Forelimb muscle (tissue), 1 donor: ENCODE data around the gene FLG. TPM values are rescaled to one million over a fixed set of nuclear protein-coding genes. Genes with fewer than 3 reads are reported as not detected.
"Not testable (repeated sequence)": the region's sequence is repeated elsewhere in the genome, so short reads cannot be mapped to it uniquely, and the experiment has no call there.

Experiments
- DNase-seq: peaks from one replicate; pipeline ENCODE4 v3.0.0-alpha.2; 2013; ENCODE audit warnings: low read depth
- polyA plus RNA-seq: library from polyadenylated mRNA; unstranded; fragments of 120-200 nt; gene quantifications from one replicate; pipeline ENCODE4 v1.2.1, GENCODE V29; 2013; ENCODE audit not compliant: insufficient read length

Gene FLG
- 0.58 TPM for polyA plus RNA-seq

DNA sequence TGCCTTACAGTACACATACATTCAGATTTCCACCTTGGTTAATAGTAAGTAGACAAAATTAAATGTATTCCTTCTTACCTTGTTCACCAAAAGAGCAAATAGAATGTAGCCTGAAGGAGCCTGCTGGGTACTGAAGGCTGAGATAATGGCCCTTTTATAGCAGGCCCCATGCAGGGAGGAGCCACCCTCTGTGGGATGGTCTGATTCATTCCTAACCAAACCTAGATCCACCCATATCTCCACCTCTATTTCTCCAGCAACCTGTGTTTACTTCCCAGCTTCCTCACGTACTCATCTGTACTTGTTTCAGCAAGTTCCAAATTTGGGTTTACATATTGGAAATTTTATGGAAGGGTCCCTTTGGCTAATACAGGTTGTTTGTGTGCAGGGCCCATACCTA is at the start of gene FLG:
Gene FLG (minus strand): TSS at position 129 of the 400 bp plus-strand sequence. CDS start 9,783 bp downstream, outside the sequence.
- DNase-seq = no peak

DNA sequence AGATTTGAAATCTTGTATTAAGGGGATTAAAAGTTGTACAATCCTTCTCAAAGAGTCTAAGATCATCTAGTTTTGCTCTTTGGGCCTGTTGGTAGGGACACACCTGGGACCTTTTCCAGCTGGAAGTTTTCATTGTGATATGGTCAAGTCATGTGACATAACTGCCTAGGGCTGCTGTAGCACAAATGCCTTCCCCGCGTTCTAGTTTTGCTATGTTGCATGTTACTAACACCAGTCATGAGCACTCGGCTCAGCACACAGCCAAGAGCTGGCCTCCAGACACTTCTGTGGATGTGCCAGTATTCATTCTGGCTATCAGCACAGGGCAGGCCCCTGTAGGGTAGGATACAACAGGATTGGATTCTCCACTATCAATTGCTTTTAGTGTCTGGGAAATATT is 49.4 kb upstream of the FLG start:
- DNase-seq = no peak

DNA sequence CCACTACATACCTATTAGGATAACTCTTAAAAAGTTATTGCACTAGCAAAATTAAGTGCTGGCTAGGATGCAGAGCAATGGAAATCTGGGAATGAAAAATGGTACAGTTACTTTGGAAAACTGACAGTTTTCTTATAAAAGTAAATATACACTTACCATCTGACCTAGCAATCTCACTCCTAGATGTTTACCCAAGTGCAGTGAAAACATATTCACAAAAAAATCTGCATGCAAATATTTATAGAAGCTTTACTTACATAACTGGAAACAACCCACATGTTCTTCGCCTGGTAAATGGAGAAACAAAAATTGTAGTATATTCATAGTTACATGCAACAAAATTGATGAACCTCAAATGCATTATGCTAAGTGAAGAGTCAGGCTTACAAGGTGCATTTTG is 47.6 kb upstream of the FLG start:
- DNase-seq = no peak

DNA sequence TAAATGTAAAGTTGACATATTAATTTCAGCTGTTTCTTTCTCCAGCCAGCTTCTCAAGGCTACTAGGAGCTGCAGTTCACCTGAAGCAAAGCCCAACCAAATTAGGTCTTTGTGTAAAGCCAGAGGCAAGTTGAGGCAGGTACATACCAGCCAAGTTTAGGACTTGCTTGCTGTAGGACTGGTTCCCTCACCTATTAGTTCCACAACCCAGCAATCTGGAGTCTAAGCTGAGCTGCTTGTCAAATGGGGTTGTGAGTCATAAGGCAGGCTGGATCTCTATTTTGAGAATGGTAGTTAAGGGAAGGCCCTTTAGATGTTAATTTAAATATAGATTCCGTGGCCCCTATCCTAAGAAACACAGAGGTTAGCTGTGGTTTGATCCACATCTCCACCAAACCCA is 42.4 kb upstream of the FLG start:
- no peak for DNase-seq

DNA sequence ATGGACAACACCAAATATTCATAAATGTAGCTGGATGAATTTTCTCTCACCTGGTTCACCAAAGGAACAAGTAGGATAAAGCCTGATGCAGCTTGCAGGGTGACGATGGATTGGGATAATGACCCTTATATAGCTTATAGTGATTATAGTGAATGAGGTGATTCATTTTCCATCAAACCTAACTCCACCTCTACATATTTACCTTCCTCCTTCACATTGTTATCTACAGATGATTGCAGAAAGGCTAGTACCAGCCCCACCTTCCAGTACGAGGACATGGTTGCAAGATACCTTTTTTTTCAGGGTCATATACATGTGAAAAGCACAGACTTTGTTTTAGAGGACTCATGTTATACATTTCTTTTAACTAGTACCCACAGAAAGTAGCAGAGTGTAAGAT is 34.9 kb upstream of the FLG start, which contains the start of gene FLG2:
Gene FLG2 (minus strand): TSS at position 101 of the 400 bp plus-strand sequence. CDS start 1,122 bp downstream, outside the sequence.
- DNase-seq = no peak

DNA sequence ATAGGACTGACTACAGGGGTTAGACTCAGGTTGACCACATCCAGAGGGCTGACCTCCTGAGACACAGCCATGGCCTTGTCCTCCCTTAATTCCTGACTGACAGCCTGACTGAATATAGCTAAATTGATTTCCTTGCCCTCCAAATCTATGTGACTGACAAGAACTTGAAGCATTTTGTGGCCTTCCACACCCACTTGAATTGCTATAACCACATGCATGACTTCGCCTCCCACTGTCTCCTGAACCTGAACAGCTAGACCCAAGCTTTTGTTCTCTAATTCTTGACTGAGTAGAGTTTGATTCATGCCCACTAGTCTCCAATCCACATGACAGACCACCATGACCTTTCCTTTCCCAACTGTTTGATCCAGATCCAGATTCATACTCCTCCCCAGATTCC is 31.7 kb upstream of the FLG start:
- DNase-seq = no peak

DNA sequence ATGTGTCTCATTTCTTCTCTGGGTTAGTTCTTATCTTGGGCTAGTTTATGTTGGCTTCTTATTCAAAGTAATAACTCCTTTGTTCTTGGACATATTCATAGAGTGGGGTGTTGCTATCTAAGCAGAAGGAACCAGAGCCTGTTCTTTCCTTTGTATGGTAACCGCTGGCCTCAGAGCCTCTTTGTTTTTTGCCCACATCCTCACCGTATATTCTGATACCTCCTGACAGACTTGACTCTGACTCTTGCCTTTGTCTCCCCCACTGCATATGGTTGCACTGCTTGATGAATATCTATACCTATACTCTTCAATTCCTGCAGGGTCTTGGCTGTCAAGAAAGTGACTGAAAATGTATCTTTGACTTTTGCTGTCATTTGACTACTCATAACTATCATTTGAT is 24.6 kb upstream of the FLG start:
- no peak for DNase-seq

DNA sequence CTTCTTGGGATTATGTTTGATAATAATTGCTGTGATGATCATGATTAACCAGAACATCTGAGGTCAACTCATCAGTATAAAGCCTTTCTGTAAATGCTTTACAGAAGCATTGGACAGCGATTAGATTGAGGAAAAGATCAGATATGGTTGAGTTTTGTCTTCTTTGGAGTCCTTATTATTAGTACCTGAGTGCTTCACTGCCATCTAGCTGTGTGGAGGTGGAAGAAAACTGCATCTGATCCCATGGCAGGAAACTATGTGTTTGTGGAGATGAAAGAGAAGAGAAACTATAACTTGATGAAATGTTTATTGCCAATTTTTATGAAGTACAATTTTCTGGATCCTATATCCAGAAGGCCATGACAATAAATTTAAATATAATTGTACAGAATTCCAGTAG is 23.4 kb upstream of the FLG start:
- no peak for DNase-seq

DNA sequence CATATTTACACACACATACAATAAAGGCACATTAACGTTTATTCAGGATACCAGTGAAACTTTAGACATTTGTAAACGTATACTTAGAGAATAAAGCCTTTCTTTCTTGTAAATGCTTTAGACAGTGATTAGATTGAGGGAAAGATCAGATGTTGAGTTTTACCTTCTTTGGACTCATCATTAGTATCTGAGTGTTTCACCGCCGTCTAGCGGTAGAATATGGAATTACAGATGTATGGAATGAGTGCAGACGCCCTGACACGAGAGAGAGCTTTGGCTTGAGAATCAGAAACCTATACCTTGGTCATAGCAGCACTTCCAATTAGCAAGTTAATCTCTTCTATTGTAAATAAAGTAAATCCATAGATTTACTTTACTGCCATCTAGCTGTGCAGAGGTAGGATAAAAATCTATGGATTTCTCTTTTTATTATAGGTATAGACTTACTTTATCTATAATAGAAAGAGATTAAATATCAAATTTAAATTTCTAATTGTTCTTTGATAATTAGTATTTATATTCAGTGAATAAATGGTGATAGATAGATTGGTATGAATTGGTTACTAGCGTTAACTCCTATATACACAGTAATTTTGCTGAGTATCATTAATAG is 22.2 kb upstream of the FLG start:
- peak; percentile 25 for DNase-seq

DNA sequence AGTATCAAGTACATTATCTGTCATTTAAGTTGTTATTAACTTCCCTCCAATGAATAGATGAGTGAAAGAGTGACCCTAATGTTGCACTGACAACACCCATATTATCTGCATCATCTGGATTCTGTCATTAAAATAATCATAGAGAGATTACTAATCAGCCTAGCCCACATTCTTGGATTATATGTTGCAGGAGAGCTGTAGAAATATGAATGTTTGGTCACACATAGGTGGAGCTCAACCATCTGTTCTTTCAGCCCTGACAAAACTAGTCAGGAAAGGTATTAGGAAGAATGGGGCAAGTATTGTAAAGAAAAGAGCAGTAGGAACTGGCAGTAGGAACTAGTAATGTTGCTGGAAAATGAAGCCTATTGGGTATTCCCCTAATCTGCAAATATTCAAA is 19.4 kb upstream of the FLG start:
- DNase-seq = no peak

DNA sequence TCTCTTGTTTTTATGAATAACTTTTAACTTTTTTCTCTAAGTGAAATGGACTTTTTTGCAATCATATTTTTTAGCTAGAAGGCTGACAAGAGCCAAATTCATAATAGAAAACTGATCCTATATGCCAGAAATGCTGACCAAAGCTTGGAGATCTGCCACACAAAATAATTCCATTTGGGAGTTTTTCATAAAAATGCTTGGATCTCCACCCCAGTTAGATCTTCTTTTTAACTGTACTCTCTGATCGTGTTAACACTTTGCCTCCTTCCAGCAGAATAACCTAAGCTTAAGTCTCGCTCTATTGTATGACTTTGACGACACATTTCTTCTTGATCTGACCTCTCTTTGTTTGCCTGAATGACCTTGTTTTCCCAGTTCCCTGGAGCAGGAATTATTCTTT is 18.0 kb upstream of the FLG start:
- peak; percentile 39 for DNase-seq

DNA sequence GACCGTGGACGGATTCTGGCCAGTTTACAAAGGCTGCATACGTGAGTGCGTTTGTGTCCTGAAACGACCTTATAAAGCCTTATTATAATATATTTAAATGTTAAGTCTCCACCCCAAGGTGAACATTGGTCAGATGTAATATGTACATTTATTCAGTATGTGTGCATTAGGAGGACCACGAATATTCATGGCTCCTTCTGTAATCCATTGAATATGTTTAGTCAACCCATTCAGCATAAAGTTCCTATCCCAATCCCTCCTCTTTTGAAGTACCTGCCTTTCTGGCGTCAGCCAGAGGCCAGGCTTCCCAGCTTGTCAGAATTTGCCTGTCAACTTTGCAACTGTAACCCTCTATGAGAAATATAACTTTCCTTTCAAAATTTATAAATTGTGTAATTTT is 10.4 kb upstream of the FLG start:
- no peak for DNase-seq

DNA sequence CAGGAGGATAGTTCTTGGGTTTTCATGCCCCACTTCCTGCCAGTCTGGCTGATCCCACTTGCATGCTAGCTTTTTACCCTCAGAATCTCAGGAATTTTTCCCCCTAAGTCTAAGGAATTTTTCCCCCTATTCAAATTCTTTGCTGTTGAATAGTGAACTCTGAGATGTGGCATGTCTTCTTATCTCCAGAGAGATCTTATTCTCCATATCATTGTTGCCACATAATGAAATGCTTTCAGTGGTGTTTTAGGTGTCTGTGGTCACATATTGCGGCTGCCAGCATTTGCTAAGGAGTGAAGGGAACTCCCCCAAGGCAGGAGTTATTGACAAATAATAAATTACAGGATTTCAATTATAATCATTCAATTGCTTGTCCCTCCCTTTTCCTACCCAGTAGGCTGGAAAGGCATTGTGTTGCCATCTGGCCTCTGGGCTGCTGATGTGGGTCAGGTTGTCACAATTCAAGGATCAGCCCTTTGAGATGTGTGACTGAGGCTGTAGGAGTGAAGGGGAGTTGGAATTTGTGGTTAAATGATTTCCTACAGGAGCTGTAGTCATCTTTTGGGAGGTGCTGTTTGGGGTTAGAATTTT is 3.9 kb upstream of the FLG start:
- no peak for DNase-seq

DNA sequence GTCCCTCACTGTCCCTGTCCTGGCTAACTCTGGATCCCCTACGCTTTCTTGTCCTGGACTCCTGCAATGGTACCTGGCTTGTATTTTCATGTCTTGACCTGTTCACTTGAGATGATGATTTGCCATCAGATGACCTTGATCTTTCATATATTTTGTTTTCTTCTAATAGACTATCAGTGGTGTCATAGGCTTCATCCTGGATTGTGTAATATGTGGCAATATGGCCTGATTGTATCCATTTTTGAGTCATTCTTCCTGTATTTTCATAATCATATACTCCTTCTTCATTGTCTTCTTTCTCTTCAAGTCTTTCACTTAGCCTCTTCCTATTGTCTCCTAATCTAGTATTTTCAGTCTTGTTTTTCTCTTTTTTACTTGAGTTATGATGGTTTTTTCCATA is 11.1 kb downstream of the FLG start:
- no peak for DNase-seq

DNA sequence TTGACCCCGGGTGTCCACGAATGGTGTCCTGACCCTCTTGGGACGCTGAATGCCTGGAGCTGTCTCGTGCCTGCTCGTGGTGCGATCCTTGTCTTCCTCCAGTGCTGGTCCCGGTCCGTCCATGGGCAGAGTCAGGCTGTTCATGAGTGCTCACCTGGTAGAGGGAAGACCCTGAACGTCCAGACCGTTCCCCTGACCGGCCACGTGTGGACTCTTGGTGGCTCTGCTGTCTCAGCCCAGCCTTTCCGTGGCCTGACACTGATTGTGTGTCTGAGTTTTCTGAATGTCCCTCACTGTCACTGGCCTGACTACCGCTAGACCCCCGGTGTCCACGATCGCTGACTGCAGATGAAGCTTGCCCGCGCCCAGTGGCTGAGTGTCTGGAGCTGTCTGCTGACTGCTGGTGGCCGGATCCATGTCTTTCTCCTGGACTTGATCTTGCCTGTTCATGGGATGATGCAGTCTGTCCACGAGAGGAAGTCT is 11.7 kb downstream of the FLG start:
- DNase-seq = no peak

DNA sequence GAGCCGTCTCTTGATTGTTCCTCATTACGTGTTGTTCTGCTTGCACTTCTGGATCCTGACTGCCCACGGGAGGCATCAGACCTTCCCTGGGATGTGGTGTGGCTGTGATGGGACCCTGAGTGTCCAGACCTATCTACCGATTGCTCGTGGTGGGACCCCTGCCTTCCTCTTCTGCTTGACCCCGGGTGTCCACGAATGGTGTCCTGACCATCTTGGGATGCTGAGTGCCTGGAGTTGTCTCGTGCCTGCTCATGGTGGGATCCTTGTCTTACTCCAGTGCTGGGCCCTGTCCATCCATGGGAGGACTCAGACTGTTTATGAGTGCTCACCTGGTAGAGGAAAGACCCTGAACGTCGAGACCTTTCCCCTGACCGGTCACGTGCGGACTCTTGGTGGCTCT is 12.9 kb downstream of the FLG start:
- not testable (repeated sequence) for DNase-seq

DNA sequence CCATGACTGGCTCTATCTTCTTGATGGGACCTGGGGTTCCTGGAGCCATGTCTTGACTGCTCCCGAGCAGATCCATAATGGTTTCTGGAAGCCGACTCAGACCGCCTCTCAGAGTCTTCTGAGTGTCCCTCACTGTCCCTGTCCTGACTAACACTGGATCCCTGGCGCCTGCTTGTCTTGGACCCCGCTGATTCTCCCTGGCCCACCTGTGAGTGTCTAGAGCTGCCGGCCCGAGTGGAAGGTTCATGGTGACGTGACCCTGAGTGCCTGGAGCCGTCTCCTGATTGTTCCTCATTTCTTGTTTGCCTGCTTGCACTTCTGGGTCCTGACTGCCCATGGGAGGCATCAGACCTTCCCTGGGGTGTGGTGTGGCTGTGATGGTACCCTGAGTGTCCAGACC is 15.1 kb downstream of the FLG start:
- no peak for DNase-seq

DNA sequence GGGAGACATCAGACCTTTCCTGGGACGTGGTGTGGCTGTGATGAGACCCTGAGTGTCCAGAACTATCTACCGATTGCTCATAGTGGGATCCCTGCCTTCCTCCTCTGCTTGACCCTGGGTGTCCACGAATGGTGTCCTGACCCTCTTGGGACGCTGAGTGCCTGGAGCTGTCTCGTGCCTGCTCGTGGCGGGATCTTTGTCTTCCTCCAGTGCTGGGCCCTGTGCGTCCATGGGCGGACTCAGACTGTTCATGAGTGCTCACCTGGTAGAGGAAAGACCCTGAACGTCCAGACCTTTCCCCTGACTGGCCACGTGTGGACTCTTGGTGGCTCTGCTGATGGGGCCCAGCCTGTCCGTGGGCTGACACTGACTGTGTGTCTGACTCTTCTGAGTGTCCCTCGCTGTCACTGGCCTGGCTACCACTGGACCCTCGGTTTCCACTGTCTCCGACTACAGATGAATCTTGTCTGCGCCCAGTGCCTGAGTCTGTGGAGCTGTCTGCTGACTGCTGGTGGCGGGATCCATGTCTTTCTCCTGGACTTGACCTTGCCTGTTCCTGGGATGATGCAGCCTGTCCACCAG is 15.6 kb downstream of the FLG start:
- not testable (repeated sequence) for DNase-seq

DNA sequence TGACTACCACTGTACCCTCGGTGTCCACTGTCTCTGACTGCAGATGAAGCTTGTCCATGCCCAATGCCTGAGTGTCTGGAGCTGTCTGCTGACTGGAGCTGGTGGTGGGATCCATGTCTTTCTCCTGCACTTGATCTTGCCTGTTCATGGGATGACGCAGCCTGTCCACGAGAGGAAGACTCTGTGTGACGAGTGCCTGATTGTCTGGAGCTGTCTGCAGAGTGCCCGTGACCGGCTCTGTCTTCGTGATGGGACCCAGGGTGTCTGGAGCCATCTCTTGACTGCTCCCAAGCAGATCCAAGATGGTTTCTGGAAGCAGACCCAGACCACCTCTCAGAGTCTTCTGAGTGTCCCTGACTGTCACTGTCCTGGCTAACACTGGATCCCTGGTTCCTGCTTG is 16.3 kb downstream of the FLG start:
- not testable (repeated sequence) for DNase-seq

DNA sequence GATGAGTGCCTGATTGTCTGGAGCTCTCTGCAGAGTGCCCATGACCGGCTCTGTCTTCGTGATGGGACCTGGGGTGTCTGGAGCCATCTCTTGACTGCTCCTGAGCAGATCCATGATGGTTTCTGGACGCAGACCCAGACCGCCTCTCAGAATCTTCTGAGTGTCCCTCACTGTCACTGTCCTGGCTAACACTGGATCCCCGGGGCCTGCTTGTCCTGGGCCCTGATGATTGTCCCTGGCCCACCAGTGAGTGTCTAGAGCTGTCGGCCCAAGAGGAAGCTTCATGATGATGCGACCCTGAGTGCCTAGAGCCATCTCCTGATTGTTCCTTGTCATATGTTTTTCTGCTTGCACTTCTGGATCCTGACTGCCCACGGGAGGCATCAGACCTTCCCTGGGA is 17.1 kb downstream of the FLG start:
- DNase-seq = not testable (repeated sequence)

DNA sequence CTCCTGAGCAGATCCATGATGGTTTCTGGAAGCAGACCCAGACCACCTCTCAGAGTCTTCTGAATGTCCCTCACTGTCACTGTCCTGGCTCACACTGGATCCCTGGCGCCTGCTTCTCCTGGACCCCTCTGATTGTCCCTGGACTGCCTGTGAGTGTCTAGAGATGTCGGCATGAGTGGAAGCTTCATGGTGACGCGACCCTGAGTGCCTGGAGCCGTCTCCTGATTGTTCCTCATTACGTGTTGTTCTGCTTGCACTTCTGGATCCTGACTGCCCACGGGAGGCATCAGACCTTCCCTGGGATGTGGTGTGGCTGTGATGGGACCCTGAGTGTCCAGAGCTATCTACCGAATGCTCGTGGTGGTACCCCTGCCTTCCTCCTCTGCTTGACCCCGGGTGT is 18.9 kb downstream of the FLG start:
- DNase-seq = not testable (repeated sequence)

DNA sequence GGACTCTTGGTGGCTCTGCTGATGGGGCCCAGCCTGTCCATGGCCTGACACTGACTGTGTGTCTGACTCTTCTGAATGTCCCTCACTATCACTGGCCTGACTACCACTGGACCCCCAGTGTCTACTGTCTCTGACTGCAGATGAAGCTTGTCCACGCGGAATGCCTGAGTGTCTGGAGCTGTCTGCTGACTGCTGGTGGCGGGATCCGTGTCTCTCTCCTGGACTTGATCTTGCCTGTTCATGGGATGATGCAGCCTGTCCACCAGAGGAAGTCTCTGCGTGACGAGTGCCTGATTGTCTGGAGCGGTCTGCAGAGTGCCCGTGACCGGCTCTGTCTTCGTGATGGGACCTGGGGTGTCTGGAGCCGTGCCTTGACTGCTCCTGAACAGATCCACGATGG is 20.3 kb downstream of the FLG start:
- DNase-seq = not testable (repeated sequence)
